ENCODE measurements around the gene KRTAP10-11. TPM values are rescaled to one million over a fixed set of nuclear protein-coding genes. Genes with fewer than 3 reads are reported as not detected.
"Not testable (repeated sequence)": the region's sequence is repeated elsewhere in the genome, so short reads cannot be mapped to it uniquely, and the experiment has no call there.

KRTAP10-11 gene
- total RNA-seq, 2 donors from 2014 or later, result not detected

DNA sequence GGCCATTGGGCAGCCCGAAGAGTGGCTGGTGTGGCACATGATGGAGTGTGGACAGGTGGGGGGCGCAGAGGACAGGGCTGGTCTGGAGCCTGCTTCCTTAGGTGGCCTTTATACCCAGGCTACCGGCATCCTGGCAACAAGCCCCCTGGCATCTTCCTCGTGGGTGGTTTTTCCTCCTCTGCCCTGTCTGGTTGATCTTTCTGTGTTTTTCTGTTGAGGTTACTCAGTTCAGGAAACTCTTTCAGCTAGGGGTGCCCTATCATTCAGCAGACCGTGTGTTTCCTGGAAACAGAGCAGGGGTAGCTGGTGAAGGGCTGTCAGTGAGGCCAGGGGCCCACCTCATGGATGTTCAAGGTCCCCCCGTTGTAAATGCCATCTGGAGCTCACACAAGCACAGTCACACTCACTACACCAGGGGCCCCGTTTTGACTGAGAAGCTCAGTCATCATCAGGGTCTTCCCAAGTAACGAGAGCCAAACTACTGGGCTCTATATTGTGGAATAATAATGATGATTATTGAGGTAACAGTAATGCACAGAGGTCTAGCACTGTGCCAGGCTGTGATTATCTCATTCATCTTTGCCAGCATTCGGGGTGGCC is 8.5 kb downstream of the KRTAP10-11 start, which contains the start of gene KRTAP12-4:
KRTAP12-4 (minus strand) TSS at position 84 of the 600 bp plus-strand sequence; CDS start at position 39, 45 bp downstream.
- ATAC-seq, result no peak
- DNase-seq, result no peak
- intact Hi-C loops (cut with DNase I, micrococcal nuclease), result no loop called here

DNA sequence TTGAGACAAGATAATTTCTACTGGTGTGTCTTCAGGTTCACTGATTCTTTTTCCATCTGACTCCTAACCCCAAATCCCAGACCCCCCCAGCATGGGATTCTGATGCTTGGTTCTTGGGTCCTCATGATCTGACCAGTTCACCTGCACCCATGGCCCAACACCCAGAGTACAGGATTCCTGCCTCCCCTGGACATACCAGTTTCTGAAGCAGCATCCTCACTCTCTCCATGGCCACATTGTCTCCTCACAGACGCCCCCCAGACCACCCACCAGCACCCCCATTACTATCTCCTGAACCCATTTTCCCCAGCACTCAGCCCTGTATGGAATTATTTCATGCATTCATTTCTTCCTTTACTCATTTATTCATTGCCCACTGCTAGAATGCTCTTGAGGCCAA is 10.7 kb downstream of the KRTAP10-11 start:
- ATAC-seq, result no peak
- no peak for DNase-seq
- intact Hi-C loops (cut with DNase I, micrococcal nuclease), result no loop called here

DNA sequence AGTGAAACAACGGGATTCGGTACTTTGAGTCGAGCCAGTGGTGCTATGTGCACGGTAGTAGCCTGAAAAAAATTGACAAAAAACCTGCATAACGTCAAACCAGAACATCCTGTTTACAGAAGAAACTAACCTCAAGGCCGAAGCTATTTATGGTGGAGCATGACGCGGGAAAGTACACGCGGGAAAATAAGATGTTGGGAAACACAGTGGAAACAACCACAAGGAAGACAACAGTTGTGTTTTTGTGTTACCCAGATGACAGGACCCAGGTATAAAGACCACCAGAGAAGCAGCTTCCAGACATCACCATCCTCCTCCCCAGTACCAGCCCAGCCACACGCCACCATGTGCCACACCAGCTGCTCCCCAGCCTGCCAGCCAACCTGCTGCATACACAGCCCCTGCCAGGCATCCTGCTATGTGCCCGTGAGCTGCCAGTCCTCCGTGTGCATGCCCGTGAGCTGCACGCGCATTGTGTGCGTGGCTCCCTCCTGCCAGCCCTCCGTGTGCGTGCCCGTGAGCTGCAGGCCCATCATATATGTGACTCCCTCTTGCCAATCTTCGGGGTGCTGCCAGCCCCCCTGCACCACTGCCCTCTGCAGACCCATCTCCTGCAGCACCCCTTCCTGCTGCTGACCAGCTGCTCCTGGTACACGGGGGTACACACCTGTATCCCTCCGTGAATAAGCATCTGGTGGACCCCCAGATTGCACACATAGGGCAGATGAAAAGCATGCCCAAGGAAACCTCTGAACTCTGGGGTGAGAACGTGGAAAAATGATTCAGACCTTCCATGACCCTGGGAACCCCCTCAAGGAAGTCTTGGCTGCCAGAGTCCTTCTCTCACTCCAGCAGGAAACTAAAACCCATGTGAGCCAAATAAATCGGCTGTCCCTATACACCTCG is 11.7 kb downstream of the KRTAP10-11 start, which contains the start of gene KRTAP12-3:
KRTAP12-3 (plus strand) TSS at position 298 of the 906 bp plus-strand sequence; CDS start at position 346, 48 bp downstream.
- intact Hi-C loops (cut with DNase I, micrococcal nuclease), result no loop called here
- DNase-seq, result no peak
- no peak for ATAC-seq

DNA sequence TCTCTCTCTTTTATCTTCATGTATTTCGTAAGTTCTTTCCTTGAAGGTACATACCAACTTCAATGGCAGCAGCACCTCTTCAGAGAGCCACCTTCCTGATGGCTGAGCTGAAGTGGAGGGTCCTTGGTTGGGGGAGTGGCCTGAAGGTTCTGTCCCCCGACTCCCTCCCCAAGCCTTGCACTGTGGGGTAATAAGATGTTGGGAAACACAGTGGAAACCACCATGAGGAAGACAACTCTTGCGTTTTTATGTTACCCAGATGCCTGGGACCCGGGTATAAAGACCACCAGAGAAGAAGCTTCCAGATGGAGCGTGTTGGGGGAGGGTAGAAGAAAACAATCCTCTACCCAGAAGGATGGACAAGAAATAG is 12.3 kb downstream of the KRTAP10-11 start:
- DNase-seq (no peak), ATAC-seq (no peak)
- intact Hi-C loops (cut with DNase I, micrococcal nuclease), result no loop called here

DNA sequence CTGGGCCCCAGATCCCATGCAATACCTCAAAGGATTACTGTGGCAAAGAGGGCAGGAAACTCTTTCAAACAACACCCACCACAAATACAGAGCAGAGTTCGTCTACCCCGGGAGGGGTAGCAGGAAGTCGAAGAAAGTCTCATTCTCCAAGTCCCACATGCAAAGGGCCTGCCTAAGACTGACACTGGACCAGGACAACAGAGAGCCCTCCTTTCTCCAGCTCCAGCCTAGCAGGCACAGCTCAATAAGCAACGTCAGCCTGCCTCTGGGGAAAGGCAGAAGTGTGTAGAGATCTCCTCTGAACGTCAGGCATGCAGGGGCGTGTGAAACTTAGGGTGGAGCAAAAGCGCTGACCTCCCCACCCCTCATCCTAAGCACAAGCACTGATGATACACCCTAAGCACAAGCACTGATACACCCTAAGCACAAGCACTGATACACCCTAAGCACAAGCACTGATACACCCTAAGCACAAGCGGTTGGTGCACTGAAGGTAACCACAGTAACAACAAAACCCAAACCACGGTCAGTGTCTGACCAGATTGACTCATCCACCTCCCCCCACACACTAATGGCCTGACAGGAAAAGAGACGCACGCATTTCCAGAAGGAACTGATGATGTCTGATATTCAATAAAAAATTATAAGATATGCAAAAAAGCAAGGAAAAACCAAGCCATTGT is 12.8 kb downstream of the KRTAP10-11 start:
- DNase-seq (no peak), ATAC-seq (no peak)
- intact Hi-C loops (cut with DNase I, micrococcal nuclease), result no loop called here

DNA sequence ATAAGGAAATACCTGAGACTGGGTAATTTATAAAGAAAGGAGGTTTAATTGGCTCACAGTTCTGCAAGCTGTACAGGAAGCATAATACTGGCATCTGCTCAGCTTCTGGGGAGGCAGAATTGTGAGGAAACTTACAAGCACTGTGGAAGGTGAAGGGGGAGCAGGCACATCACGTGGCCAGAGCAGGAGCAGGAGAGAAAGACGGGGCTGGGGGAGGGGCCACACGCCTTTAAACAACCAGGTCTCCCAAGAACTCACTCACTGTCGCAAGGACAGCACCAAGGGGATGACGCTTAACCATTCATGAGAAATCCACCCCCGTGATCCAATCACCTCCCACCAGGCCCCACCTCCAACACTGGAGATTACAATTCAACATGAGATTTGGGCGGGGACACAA is 15.4 kb downstream of the KRTAP10-11 start:
- ATAC-seq; intact Hi-C loops (cut with DNase I, micrococcal nuclease); DNase-seq: not testable (repeated sequence)

DNA sequence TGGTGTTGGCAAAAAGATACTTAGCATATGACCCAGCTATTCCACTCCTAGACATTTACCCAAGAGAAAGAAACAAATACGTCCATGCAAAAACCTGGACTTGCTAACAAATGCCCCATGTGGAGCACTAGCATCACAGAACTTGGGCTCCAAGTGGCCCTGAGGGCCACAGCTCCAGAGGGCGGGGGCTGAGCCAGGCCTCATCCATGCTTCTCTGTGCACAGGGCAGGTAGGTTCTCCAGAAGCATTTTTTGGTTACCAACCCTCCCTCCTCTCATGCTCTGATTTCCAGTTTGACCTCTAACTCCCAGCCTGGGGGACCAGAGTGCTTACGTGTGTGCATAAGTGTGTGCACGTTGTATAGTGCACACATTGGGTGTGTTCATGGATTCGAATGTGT is 18.5 kb downstream of the KRTAP10-11 start:
- ATAC-seq (no peak), DNase-seq (no peak)
- intact Hi-C loops (cut with DNase I, micrococcal nuclease), result no loop called here

DNA sequence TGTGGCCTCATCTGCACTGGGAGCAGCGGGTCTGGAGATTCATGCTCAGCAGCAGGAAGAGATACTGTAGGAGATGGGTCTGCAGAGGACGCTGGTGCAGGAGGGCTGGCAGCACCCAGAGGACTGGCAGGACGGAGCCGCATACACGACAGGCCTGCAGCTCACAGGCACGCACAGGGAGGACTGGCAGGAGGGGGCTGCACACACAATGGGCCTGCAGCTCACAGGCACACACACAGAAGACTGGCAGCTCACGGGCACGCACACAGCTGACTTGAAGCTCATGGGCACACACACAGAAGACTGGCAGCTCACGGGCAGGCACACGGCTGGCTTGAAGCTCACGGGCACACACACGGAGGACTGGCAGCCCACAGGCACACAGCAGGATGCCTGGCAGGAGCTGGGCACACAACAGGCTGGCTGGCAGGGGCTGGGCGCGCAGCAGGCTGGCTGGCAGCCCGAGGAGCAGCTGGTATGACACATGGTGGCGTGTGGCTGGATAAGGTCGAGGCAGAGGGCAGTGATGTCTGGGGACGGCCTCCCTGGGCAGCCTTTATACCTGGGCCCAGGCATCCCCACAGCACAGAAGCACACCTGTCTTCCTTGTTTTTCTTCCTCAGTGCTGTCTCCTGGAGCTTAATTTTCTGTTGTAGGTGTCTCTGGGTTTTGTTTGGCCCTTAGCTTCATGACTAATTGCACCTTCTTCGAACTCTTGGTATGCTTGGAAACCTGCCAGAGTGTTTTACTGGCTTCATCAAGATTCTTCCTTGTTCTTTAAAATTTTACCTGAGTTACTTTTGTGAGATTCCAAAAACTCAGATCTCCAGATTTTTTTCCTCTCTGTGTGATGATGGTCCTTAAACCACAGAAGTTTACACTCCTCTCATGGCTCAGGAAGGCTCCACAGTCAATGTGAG is 20.4 kb downstream of the KRTAP10-11 start, which contains the start of gene KRTAP12-2:
KRTAP12-2 (minus strand) TSS at position 527 of the 920 bp plus-strand sequence; CDS start at position 486, 41 bp downstream.
- no peak for DNase-seq
- ATAC-seq, result no peak
- intact Hi-C loops (cut with DNase I, micrococcal nuclease), result no loop called here

DNA sequence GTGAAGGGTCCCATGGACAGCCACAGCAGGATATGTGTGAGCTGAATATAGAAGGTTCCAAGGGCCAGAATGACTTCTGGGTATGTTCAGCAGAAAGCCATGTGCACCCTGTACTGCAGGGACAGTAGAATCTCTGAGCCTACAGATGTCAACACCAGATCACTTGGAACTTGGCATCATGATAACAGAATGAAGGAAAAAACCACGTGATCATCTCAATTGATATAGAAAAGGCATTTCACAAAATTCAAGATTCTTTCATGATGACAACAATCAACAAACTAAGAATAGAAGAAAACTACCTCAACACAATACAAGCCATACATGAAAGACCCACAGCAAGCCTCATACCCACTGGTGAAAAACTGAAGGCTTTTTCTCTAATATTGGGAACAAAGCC is 21.4 kb downstream of the KRTAP10-11 start:
- no peak for ATAC-seq
- intact Hi-C loops (cut with DNase I, micrococcal nuclease), result no loop called here
- DNase-seq, result no peak

DNA sequence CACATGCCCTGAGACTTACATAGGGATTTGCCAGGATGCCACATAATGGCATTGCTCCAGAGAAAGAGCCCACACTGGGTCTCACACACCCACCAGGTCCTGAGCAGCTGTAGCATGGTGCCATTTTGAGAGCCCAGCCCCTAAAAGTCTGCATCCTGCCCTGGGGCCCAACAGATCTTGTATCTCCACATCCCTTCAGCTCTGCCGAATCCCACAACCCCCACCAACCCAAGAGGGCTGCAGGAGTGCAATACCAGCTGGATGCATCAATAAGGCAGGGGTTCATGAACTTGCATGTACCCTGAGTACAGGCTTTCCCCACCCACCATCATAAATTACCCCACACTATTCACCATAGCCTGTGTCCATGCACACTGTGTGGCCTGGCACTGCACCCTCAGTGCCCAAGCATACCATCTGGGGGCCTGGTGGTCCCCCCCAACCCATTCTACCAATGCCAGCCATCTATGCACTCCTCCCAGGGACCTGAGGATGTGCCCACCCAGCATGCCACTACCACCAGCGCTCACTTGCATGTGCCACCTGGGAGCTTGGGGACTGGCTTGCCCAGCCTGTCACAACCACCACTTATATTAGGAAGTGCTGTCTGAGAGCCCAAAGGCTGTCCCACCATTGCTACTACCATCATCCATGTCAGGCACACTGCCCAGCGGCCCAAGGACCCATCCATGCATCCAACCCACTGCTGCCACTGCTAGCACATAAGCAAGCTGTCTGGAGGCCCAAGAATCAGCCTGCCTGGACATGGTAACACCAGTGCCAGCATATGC is 24.6 kb downstream of the KRTAP10-11 start:
- no peak for DNase-seq
- ATAC-seq, result no peak
- intact Hi-C loops (cut with DNase I, micrococcal nuclease), result no loop called here

DNA sequence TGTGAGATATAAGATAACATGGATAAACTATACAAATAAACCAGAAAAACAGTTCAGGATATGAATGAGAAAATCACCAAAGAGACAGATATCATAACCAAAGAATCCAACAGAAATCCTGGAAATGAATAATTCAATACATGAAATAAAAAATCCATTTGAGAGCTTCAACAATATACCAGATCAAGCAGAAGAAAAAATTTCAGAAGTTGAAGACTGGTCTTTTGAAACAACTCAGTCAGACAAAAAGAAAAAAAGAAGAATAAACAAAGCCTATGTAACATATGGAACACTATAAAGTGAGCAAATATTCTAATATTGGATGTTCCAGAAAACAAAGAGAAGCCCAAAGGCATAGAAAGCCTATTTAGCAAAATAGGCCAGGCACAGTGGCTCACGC is 25.7 kb downstream of the KRTAP10-11 start:
- intact Hi-C loops (cut with DNase I, micrococcal nuclease), result no loop called here
- DNase-seq (no peak), ATAC-seq (no peak)

DNA sequence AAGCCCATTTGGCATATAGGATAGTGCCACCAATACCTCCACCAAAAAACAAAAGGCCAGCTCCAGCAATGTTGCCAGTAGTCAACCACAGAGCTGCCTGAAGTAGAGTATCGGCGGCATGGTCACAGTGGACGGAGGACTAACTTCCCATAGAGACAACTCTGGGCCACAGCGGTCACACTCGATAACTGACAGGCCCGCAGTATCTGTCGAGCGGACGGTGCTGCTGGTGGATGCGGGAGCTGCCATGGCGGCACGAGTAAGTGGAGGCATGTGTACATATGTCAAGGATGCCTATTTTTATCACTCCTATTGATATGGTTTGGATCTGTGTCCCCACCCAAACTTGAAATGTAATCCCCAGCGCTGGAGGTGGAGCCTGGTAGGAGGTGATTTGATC is 31.7 kb downstream of the KRTAP10-11 start:
- ATAC-seq (no peak), DNase-seq (no peak)
- intact Hi-C loops (cut with DNase I, micrococcal nuclease), result no loop called here

DNA sequence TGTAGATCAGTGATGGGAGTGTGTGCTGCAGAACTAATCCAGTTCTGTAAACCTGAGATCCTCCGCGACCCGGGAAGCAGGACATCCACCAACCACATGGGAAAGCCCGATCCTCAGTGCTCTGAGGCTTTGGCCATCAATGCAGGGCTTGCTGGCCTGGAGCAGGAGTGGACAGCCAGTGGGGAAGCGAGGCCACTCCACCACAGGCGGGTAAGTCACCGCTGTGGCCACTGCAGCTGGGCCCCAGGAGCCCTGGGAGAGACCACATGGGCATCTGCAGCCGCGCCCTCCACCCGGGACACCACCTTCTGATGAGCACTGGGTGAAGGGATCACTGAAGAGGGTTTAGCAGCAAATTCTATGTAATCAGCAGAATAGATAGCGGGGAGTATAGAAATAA is 34.9 kb downstream of the KRTAP10-11 start:
- intact Hi-C loops (cut with DNase I, micrococcal nuclease), result no loop called here
- no peak for ATAC-seq
- no peak for DNase-seq

DNA sequence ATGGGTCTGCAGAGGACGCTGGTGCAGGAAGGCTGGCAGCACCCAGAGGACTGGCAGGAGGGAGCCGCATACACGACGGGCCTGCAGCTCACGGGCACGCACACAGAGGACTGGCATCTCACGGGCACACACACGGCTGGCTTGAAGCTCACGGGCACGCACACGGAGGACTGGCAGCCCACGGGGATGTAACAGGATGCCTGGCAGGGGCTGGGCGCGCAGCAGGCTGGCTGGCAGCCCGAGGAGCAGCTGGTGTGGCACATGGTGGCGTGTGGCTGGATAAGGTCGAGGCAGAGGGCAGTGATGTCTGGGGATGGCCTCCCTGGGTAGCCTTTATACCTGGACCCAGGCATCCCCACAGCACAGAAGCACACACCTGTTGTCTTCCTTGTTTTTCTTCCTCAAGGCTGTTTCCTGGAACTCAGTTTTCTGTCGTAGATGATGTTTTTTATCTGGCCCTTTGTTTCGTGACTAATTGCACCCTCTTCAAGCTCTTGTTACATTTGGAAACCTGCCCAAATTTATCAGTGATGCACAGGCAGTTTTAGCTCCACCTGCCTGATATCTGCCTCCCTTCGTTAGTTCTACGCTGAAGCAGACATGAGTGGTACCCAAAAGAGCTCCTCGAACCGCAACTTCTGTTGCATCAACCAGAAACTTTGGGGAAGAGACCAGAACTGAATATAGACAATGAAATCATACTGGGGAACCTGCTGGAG is 35.8 kb downstream of the KRTAP10-11 start, which contains the start of gene KRTAP12-1:
KRTAP12-1 (minus strand) TSS at position 303 of the 719 bp plus-strand sequence; CDS start at position 263, 40 bp downstream.
- ATAC-seq (no peak), DNase-seq (no peak)
- intact Hi-C loops (cut with DNase I, micrococcal nuclease), result no loop called here

DNA sequence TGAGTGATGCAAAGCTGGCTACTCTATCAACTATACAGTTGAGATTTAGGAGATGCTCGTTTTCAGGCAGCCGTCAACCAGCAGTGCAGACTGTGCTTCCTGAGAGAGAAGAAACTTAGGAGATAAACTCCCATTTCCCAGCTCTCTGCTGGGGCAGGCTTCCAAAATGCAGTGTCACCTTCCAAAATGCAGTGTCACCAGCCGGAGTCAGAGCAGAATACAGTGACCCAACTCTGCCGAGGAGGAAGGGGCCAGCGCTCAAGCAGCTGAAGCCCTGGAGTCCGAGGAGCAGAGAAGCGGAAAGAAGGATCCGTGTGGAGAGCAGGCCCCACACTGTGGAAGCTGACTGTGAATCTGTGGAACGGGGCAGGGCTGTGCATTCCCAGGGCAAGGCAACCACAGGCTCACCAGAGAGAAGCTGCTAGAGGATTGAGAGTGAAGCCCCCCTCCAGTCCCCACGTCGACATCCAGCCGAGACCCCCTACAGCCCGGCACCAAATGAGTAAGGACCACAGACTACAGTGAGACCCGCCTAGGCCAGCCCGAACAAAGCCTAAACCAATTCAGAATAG is 36.5 kb downstream of the KRTAP10-11 start:
- ATAC-seq, result no peak
- no peak for DNase-seq
- intact Hi-C loops (cut with DNase I, micrococcal nuclease), result no loop called here

DNA sequence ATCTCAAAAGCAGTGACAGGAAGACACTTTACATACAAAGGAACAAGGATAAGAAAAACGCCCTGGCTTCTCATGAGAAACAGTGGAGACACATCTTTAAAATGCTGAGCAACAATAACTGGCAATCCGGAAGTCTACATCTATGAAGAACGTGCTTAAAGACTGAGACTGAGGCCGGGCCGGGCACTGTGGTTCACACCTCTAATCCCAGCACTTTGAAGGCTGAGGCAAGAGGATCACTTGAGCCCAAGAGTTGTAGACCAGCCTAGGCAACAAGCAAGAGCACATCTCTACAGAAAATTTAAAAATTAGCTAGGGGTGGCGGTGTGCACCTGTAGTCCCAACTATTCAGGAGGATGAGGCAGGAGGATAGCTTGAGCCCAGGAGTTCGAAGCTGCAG is 37.9 kb downstream of the KRTAP10-11 start:
- no peak for DNase-seq
- no peak for ATAC-seq
- intact Hi-C loops (cut with DNase I, micrococcal nuclease), result no loop called here

DNA sequence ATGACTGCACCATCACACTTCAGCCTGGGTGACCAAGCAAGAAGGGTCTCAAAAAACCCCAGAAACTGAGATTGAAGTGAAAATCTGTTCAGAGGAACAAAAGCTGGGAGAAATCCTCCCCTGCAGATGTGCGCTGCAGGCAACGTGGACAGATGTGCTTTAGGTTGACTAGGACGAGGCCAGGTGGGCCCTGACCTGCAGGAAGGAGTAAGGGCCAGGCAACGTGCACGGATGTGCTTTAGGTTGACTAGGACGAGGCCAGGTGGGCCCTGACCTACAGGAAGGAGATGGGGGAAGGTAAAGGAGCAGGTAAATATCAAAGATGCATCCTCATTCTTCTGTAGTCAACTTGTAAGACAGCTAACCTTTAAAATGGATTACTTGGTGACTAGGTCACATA is 38.3 kb downstream of the KRTAP10-11 start:
- ATAC-seq (no peak), DNase-seq (no peak)
- intact Hi-C loops (cut with DNase I, micrococcal nuclease), result no loop called here

Data from left colon (tissue), 2 donors.